ENCODE measurements around the gene YJEFN3.

YJEFN3 gene

DNA sequence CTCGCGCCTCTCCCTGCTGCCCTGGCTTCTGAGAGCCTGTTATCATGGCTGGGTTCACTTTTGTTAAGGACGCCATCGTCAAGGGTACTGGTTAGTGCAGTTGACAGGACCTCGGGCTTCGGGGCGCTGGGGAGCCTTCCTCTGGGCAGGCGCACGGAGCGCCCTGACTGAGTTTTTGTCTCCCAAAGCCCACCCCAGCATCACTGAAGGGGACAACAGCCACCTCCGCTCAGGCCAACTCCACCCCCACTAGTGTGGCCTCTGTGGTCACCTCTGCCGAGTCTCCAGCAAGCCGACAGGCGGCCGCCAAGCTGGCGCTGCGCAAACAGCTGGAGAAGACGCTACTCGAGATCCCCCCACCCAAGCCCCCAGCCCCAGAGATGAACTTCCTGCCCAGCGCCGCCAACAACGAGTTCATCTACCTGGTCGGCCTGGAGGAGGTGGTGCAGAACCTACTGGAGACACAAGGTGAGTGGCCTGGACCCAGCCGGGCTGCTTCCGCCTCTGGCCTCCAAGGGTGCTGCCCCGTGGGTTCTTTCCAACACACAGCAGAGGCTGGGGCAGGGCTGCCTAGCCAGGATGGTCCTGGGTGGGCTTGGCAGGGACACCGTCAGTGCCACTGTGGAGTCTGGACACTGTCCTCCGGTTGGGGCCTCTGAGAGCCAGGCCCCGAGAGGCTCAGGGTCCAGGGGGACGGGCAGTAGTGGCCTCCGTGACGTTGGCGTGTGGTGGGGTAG is 30.3 kb upstream of the YJEFN3 start:
- no peak for DNase-seq

DNA sequence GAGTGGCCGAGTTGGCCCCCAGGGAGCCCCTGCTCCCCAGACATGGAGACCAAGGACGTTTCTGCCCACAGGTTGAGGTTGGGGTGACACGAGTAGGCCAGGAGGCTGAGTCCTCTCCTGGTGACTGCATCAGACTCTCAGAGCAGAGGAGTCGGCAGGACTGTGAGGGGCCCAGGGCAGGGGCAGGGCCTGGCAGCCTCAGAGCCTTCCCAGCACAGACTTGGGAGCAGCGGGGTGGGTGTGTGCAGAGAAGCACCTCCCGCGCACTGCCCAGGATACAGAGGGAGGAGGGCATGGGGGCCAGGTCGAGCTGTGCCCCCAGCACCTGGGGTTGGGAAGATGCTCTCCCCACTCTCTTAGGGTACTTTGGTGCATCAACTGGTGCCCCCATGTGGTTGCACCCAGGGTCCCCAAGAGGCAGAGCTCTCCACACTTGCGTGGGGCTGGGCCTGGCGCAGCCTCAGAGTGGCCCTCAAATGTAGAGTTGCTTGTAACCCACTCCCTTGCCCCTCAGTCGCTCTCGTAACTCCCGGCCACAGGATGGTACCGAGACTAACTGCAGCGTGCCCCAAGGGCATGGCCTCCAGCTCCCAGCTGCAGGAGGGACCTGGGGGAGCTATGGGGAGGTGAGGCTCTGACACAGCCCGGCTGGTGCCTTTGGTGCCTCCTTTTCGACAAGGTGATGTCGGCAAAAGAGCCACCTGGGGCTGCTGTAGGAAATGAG is 29.3 kb upstream of the YJEFN3 start:
- no peak for DNase-seq

DNA sequence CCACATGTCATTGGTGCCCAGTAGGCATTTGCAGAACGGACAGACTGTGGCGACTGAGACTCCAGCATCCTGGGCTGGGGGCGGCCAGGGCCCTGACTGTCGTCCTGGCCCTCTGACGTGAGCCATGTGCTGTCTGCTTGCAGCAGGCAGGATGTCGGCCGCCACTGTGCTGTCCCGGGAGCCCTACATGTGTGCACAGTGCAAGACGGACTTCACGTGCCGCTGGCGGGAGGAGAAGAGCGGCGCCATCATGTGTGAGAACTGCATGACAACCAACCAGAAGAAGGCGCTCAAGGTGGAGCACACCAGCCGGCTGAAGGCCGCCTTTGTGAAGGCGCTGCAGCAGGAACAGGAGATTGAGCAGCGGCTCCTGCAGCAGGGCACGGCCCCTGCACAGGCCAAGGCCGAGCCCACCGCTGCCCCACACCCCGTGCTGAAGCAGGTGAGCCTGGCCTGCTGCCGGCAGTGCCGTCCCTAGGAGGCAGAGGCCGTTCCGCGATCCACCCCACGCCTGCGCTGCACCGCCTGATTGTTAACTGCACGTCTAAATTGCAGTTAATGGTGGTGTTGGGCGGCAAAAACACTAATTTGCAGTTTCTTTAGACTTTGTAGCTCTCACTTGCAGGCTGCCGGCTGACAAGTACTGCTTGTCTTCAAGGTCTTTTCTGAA is 27.6 kb upstream of the YJEFN3 start:
- DNase-seq: no peak

DNA sequence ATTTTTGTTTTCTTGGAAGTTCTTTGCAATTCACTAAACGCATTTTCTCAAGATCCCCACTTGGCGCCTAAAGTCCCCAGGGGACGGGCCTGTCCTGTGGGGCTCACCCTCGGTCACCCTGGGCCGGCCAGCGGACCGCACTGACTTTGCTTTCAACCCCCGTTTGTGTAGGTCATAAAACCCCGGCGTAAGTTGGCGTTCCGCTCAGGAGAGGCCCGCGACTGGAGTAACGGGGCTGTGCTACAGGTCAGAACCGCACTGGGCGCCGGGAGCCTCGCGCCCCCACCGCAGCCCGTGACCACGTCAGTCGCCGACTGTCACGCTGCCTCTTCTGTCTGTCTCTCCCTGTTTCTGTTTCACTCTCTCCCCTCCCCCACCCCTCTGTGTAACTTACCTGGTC is 26.9 kb upstream of the YJEFN3 start:
- no peak for DNase-seq

DNA sequence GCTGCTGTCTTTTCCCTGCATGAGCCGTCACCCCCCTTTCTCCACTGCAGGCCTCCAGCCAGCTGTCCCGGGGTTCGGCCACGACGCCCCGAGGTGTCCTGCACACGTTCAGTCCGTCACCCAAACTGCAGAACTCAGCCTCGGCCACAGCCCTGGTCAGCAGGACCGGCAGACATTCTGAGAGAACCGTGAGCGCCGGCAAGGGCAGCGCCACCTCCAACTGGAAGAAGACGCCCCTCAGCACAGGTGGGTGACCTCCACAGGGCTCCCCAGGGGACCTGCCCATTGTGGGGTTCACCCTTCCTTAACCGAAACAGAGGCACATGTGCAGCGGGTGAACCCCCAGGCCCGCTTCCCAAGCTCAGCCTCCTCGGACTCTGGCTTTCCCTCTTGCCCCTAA is 26.4 kb upstream of the YJEFN3 start:
- no peak for DNase-seq

DNA sequence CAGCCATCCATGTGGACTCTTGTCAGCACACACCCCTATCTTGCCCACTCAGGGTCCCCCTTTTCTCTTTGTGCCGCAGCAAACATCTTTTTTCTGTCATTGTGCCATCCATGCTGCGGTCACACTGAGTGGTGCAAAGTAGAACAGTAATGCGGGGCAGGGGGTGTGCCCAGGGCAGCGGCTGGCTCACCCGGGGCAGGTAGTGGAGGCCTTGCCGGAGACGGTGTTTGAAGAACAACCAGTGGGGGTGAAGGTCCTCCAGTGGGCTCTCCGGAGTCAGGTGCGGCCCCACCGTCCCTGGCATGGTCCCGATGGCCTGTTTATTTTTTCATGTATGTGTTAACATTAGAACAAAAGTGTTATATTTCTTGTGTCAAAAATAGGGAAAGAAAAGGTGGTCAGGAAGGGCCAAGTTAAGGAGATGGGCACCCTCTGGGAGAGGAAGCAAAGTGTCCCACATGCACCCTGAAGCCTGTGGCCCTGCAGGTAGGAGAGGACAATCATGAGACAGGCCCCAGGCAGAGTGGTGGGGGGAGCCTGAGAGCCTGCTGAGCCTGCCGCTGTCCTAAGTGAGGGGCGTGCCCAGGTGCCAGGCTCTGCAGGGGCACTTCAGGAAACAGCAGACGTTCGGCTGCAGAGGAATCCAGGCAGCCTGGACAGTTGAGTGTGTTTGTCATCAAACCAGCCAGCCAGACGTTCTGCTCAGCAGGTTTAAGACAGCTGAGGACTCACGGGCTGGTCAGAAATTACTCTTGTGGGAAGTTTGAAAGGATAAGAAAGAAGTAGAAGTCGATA is 25.7 kb upstream of the YJEFN3 start:
- no peak for DNase-seq

DNA sequence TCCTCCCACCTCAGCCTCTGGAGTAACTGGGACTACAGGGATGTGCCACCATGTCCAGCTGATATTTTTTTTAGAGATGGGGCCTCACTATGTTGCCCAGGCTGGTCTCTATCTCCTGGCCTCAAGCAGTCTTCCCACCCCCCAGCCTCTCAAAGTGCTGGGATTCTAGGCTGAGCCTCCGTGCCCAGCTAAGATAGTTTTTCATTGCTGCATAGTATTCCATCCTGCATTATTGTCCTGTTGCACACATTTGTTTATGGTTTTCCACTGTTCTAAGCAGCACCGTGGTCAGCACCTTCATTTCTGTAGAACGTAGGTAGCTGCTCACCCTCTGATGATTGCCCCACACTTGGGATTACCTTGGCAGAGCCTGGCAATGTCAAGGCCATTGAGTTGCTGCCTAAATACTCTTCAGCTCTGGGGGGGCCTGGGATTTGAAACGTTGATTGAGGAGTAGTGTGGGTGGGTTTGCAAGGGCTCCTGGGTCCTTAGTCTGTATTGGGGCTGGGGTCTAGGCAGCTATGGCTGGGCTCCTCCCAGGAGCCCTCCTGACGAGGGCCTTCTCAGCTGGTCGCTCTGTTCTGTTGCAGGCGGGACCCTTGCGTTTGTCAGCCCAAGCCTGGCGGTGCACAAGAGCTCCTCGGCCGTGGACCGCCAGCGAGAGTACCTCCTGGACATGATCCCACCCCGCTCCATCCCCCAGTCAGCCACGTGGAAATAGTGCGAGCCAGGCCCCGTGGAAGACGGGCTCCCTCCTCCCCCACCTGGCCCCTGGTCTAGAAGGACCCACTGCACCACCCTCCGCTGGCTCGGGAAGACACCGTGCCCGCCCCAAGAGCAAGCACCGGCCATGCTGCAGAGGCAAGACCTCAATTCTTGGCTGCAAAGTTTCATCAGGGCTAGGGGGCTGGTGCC is 23.7 kb upstream of the YJEFN3 start:
- no peak for DNase-seq

DNA sequence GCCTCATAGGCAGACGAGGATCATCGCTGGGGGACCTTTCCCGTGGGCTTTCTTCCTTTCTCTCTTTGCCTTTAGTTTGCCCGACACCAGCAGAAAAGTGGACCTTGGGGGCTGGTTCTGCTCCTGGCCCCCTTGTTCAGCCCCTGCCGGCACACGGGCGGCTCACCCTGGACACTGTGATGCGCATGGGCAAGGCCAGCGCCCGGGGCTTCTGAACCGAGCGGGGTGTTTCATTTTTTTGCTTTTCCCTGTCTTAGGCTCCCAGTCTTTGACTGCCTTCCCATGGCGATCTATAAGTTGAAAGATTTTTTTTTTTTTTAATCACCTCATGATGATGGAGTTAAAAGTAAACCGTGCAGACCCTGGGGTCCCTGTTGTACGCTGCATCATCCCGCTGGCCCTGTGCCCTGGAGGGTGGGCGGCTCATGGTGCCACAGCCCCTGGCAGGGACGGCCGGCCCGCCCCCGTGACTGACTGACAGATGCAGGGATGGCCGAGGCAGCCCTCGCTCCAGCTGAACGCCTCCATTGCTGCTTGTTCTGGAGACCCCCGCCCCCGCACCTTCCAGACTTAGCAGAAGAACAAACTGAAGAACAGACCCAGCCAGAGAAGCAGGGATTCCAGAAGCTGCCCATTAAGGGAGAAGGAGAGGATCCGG is 22.9 kb upstream of the YJEFN3 start:
- no peak for DNase-seq

DNA sequence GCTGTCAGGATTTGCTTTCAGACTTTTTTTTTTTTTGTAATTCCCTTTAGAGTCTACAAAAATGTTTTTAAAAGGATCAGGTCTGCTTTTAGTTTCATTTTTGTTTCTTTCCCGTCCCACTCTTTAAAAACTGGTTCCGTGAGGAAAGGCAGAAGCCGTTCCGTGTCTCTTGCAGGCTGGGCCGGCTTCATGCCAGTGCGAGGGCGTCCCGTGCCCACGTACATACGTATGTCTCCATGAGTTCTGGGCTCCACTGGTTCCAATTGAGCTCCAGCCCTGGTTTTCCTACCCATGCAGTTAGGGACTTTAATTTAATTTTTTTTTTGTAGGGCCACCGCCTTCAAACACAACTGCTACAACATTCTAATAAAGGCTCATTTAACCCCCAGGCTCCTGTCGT is 22.1 kb upstream of the YJEFN3 start:
- no peak for DNase-seq

DNA sequence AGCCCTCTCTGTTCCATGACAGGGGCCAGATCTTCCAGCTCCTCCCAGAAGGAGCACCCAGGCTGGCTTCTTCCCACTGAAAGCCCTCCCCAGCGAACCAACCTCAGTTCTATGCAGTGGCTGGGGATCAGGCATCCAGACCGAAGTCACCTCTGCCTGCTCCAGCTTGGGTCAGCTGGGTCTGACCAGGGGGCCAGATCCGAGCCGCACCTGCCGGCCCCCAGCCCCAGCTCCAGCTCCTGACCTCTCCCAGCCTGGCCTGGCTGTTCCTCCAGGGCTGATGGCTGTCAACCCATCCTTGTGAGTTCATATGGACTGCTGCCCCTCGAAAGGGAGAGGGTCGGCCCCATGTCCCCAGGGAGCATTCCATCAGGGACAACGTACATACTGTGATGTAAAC is 21.4 kb upstream of the YJEFN3 start:
- DNase-seq: no peak

DNA sequence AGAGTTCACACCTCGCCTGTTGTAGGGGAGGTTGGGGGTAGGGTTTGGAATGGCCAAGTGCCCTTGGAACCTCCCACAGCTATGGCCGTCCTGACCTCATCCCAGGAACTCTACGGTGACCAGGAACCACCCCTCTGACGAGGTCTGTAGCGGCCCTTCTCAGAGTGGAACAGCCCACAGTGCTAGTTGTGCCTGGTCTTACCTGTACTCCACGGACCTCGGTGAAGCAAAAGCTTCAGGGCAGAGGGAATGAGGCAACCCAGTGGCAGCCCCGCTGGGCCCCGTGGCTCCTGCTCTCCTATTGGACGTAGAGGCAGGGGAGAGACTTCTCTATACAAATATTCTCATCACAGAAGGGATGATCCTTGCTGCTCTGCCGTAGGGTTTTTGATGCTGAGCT is 20.5 kb upstream of the YJEFN3 start:
- no peak for DNase-seq

DNA sequence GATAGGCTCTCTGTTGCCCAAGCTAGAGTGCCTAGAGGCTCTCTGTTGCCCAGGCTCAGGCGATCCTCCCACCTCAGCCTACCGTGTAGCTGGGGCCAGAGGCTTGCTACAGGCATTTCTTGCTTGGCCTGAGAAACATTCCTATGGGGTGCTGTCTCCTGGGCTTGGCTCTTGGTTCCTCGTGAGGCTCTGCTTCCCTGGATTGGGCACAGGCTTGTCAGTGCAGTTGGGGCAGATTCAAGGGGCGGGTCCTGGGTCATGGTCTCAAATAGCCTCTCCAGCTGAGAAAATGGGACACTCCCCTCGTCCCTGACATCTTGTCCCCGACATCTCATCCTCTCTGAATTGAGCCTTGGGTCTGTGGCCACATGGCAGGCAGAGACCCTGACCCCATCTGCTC is 18.3 kb upstream of the YJEFN3 start:
- no peak for DNase-seq

DNA sequence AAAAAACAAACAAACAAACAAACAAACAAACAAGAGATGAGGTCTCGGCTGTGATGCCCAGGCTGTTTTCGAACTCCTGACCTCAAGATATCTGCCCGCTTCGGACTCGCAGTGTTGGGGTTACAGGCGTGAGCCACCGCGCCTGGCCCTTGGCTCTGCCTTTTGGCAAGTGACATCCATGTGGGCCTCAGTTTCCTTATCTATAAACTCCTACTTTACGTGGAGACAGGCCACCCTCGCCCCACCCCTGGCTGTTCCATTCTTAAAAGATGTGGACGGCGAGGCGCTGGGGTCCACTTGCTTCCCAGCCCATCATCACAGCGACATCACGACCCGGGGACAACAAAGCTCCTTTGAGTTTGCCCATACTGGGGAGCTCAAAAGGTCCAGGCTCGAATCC is 15.0 kb upstream of the YJEFN3 start:
- no peak for DNase-seq

DNA sequence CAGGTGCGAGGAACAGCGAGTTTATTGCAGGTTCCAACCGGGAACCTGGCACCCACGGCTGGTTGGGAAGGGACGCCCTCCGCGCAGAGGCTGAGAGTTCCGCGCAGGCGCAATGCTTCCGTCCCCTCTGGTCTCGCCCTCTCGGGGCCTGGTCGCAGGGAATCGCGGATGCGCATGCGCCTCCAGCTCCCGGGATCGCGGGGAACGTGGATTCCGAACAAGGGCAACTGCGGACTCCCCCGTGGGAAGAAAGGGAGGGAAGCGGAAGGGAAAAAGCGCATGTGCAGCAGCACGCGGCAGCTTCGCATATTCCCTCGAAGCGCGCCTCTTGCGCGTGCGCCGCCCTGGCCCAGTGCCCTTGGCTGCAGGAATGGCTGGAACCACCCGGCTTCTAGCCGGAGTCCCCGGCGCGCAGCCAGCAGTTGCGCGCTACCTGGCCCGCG is 14.5 kb upstream of the YJEFN3 start:
- no peak for DNase-seq

DNA sequence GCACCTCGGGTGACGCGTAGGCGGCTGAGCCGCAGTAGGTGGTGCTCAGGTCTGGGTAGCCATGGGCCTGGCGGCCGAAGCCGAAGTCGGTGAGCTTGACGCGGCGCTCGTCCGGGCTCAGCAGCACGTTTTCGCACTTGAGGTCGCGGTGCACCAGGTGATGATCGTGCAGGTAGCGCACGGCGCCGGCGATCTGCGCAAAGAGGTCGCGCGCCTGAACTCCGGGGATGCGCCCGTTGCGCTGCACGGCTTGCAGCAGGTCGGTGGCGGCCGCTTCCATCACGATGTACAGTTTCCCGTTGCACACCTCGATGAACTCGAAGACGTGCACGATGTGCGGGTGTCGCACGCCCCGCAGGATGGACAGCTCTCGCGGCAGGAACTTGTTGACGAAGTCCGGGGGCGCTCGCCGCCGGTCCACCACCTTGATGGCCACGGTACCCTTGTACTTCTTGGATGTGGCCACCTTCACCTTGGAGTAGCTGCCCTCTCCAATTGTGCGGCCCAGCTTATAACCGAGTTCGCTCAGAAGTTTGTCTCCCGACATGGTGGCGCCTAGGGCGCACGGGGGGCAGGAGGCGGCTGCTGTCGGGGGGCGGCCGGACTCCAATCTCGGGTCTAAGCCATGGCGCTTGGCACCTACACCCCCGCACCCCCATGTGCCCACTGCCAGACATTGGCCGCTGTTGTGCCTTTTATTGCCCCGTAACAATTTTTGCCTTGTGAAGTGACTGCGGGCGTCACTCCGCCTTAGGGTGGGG is 13.7 kb upstream of the YJEFN3 start, which contains the start of gene TSSK6:
Gene TSSK6, minus strand, starts transcription at position 668 of the 761 bp plus-strand sequence. Its CDS starts 121 bp downstream, at position 547.
- DNase-seq: no peak

DNA sequence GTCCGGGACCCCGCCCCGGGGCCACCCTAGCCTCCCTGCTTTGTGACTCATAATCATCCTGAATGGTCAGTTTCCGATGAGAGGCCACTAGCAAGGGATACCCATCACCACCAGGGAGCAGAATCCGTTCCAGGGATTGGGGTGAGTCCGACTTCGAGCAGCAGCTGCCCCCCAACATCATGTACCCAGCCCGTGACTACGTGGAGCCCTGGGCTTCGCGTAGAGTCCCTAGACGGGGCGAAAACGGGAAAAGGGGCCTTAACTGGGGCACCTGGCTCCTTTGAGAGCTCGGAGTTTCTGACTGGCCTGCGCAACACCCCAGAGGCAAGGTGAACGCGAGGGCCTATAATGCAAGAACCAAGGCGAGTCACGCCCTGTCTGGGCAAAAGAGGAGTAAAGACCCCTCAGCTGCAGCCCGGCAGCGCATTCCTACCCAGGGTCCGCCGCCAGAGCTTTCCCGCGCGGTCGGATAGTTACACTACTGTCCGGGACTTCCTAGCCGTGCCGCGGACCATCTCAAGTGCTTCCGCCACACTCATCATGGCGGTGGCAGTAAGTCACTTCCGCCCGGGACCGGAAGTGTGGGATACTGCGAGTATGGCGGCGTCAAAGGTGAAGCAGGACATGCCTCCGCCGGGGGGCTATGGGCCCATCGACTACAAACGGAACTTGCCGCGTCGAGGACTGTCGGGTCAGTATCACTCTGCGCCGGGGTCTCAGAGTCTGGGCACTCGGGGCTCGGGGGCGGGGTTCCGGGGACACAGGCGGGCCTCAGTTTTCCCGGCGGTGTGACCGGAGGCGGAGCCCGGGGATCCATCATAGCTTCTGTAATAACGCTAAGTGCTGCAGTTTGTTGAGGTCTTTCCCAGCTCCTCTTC is 12.8 kb upstream of the YJEFN3 start, which contains the start of gene NDUFA13:
Gene NDUFA13, plus strand, starts transcription at position 584 of the 878 bp plus-strand sequence. Its CDS starts 14 bp downstream, at position 598.
- peak; percentile 85 for DNase-seq

DNA sequence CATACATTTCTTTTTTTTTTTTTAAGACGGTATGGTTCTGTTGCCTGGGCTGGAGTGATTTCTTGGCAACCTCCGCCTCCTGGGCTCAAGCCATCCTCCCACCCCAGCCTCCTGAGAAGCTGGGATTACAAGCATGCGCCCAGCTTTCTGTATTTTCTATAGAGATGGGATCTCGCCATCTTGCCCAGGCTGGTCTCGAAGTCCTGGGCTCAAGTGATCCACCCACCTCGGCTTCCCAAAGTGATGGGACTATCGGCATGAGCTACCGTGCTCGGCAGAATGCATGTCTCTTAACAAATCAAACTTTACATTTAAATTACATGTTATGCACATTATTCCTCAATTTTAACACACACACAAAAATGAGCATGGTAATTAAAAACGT is 11.5 kb upstream of the YJEFN3 start:
- DNase-seq: no peak

DNA sequence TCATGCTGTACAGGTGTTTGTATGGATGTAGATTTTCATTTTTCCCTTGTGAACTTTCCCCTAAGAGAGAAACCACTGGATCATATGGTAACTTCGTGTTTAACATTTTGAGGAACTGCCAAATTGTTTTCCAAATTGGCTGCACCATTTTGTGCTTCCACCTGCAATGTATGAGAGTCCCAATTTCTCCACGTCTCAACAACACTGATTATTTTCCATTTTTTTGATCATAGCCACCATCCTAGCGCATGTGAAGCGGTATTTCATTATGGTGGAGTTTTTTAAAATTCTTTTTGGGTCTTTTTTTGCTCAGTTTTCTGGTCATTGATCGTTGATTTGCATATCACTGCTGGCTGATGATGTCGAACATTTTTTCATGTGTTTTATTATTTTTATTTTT is 7.7 kb upstream of the YJEFN3 start:
- DNase-seq: no peak

DNA sequence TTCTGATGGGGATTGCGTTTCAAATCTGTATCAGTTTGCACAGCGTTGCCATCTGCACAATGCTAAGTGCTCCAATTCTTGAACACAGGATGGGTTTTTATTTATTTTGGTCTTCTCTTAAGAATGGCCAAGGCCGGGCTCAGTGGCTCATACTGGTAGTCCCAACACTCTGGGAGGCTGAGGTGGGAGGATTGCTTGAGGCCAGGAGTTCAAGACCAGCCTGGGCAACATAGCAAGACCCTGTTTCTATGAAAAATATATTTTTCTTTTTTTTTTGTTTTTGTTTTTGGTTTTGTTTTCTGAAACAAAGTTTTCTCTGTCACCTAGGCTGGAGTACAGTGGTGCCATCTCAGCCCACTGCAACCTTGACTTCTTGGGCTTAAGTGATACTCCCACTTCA is 5.5 kb upstream of the YJEFN3 start:
- DNase-seq: no peak

DNA sequence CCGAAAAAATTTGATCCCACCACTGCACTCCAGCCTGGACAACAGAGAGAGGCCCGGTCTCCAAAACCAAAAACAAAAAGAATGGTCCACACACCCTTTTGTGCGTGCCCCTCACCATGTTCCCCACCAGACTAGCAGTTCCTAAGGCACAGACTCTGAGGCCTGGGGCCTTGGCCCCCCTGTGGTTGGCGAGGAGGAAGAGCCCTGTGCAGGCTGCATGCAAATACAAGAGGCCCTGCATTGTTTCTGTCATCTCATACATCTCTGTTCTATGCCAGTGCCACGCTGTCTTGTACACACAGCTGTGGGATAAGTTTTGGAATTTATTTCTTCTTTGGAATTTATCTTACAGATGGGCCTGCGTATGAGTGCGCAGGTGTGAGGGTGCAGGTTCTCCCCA is 4.7 kb upstream of the YJEFN3 start:
- no peak for DNase-seq

Data from NCI-H748 treated with DMSO at 0.1 percent for 48 hours (cell line).